ENCODE measurements around the gene SP140. TPM values are rescaled to one million over a fixed set of nuclear protein-coding genes. Genes with fewer than 3 reads are reported as not detected.

SP140 gene
- total RNA-seq, 1 experiment from 2014 or later = 1.1 TPM

GRCh38 chr2:230205034-230205433, 20.5 kb upstream of the SP140 start:
- TF ChIP-seq POLR2AphosphoS5 (IDR thresholded peaks at IDR 0.05; ENCODE audit: low read depth, low read length) (no peak), TCF7L2 (IDR thresholded peaks at IDR 0.05; ENCODE audit: low read depth, low read length) (no peak), REST (IDR thresholded peaks at IDR 0.05; ENCODE audit: insufficient read depth in 1 of 2, low read depth in 2 of 2, low read length in 1 of 2) (no peak), CTCF (IDR thresholded peaks at IDR 0.05) (no peak), SIN3A (IDR thresholded peaks at IDR 0.05; ENCODE audit: borderline replicate concordance, insufficient read depth, low read depth, low read length) (no peak)
- H3K4me1 ChIP-seq (ENCODE audit: control insufficient read depth, insufficient read depth, low read length) = no peaks in the 10 kb centered on the region
- POLR2A ChIA-PET = no interaction called here
- in situ Hi-C loops (cut with HindIII; ENCODE audit: low pct_unique_long_range_greater_than_20kb, low sequenced_read_pairs) (no loop called here), intact Hi-C loops (cut with micrococcal nuclease; ENCODE audit: unreplicated experiment) (no loop called here)
- no peaks in the 10 kb centered on the region for H3K9me3 ChIP-seq (ENCODE audit: control insufficient read depth, insufficient read depth, low read depth, low read length)
- no TSS peak for BruUV-seq (replicated peaks)
- CTCF ChIA-PET = no interaction called here
- no peak overlapping the region for H3K27ac ChIP-seq (ENCODE audit: low read length)
- DNase-seq (ENCODE audit: low read depth, low spot score) (no peak), ATAC-seq (no peak)
- H3K27me3 ChIP-seq (ENCODE audit: control insufficient read depth, insufficient read depth, low read length) = no peaks in the 10 kb centered on the region
- H3K4me3 ChIP-seq (ENCODE audit: low read depth in 2 of 2, low read length in 2 of 2) = no peak overlapping the region
- H3K36me3 ChIP-seq (ENCODE audit: control insufficient read depth, insufficient read depth, low read length) = no peaks in the 10 kb centered on the region

GRCh38 chr2:230205721-230206120, 19.8 kb upstream of the SP140 start:
- intact Hi-C loops (cut with micrococcal nuclease; ENCODE audit: unreplicated experiment) (no loop called here), in situ Hi-C loops (cut with HindIII; ENCODE audit: low pct_unique_long_range_greater_than_20kb, low sequenced_read_pairs) (no loop called here)
- POLR2A ChIA-PET = no interaction called here
- no peaks in the 10 kb centered on the region for H3K36me3 ChIP-seq (ENCODE audit: control insufficient read depth, insufficient read depth, low read length)
- H3K4me3 ChIP-seq (ENCODE audit: low read depth in 2 of 2, low read length in 2 of 2) = no peak overlapping the region
- H3K27me3 ChIP-seq (ENCODE audit: control insufficient read depth, insufficient read depth, low read length) = no peaks in the 10 kb centered on the region
- TF ChIP-seq POLR2AphosphoS5 (IDR thresholded peaks at IDR 0.05; ENCODE audit: low read depth, low read length) (no peak), TCF7L2 (IDR thresholded peaks at IDR 0.05; ENCODE audit: low read depth, low read length) (no peak), SIN3A (IDR thresholded peaks at IDR 0.05; ENCODE audit: borderline replicate concordance, insufficient read depth, low read depth, low read length) (no peak), CTCF (IDR thresholded peaks at IDR 0.05) (no peak), REST (IDR thresholded peaks at IDR 0.05; ENCODE audit: insufficient read depth in 1 of 2, low read depth in 2 of 2, low read length in 1 of 2) (no peak)
- H3K4me1 ChIP-seq (ENCODE audit: control insufficient read depth, insufficient read depth, low read length) = no peaks in the 10 kb centered on the region
- CTCF ChIA-PET = no interaction called here
- DNase-seq (ENCODE audit: low read depth, low spot score) (no peak), ATAC-seq (no peak)
- no peak overlapping the region for H3K27ac ChIP-seq (ENCODE audit: low read length)
- H3K9me3 ChIP-seq (ENCODE audit: control insufficient read depth, insufficient read depth, low read depth, low read length) = no peaks in the 10 kb centered on the region
- no TSS peak for BruUV-seq (replicated peaks)
